SK-N-SH treated with all-trans-retinoic acid at 6 μM for 48 hours (cell line): ENCODE results near the gene SDK2.
"Not testable (repeated sequence)": the region's sequence is repeated elsewhere in the genome, so short reads cannot be mapped to it uniquely, and the experiment has no call there.

Experiments
- ATAC-seq: fragments of 200-7000 bp; cut with Tn5 transposase; 3 replicates; pipeline ENCODE4 v1.9.1; 2020; ENCODE audit warnings: mild to moderate bottlenecking, moderate library complexity
- ARNTL ChIP-seq: fragments of 450-650 bp; formaldehyde crosslinking; IDR thresholded peaks from 2 replicates; pipeline ENCODE4 v1.5.0; 2020; ENCODE audit warnings: low read depth, mild to moderate bottlenecking, moderate library complexity, borderline replicate concordance
- BACH2 ChIP-seq: fragments of 250-450 bp; sonication (Bioruptor Pico); IDR thresholded peaks from 2 replicates; pipeline ENCODE4 v1.9.0; 2021; ENCODE audit warnings: mild to moderate bottlenecking, borderline replicate concordance
- ESRRG ChIP-seq: fragments of 250-450 bp; sonication (Bioruptor Pico); IDR thresholded peaks from 2 replicates; pipeline ENCODE4 v1.6.1; 2021; ENCODE audit warnings: mild to moderate bottlenecking
- GLIS3 ChIP-seq: fragments of 250-450 bp; sonication (Bioruptor Pico); IDR thresholded peaks from 2 replicates; pipeline ENCODE4 v1.5.0; 2020; ENCODE audit warnings: mild to moderate bottlenecking, moderate library complexity
- ISL1 ChIP-seq: fragments of 250-450 bp; sonication (Bioruptor Pico); IDR thresholded peaks from 2 replicates; pipeline ENCODE4 v2.1.2; 2022; ENCODE audit warnings: mild to moderate bottlenecking, moderate library complexity
- OSR1 ChIP-seq: fragments of 250-450 bp; sonication (Bioruptor Pico); IDR thresholded peaks from 2 replicates; pipeline ENCODE4 v1.8.0; 2022; ENCODE audit warnings: moderate library complexity, mild to moderate bottlenecking, inconsistent platforms
- PATZ1 ChIP-seq: fragments of 250-450 bp; sonication (Bioruptor Pico); IDR thresholded peaks from 2 replicates; pipeline ENCODE4 v1.8.0; 2020; ENCODE audit warnings: mild to moderate bottlenecking, moderate library complexity, borderline replicate concordance
- PPARA ChIP-seq: fragments of 250-450 bp; sonication (Bioruptor Pico); IDR thresholded peaks from 2 replicates; pipeline ENCODE4 v1.5.0; 2020; ENCODE audit warnings: mild to moderate bottlenecking, borderline replicate concordance
- RARB ChIP-seq: fragments of 250-450 bp; sonication (Bioruptor Pico); IDR thresholded peaks from 2 replicates; pipeline ENCODE4 v1.8.0; 2021; ENCODE audit warnings: mild to moderate bottlenecking, moderate library complexity
- SNAI2 ChIP-seq: fragments of 250-450 bp; sonication (Bioruptor Pico); IDR thresholded peaks from 2 replicates; pipeline ENCODE4 v1.5.0; 2020; ENCODE audit warnings: mild to moderate bottlenecking, moderate library complexity
- TCF4 ChIP-seq: fragments of 250-450 bp; sonication (Bioruptor Pico); IDR thresholded peaks from 2 replicates; pipeline ENCODE4 v1.8.0; 2021; ENCODE audit warnings: mild to moderate bottlenecking, moderate library complexity, borderline replicate concordance
- TOX ChIP-seq: fragments of 250-450 bp; sonication (Bioruptor Pico); IDR thresholded peaks from 2 replicates; pipeline ENCODE4 v1.8.0; 2021; ENCODE audit warnings: mild to moderate bottlenecking, moderate library complexity, borderline replicate concordance
- TSHZ2 ChIP-seq: fragments of 250-450 bp; sonication (Bioruptor Pico); IDR thresholded peaks from 2 replicates; pipeline ENCODE4 v1.5.0; 2020; ENCODE audit warnings: mild to moderate bottlenecking, moderate library complexity
- ZFP30 ChIP-seq: fragments of 450-650 bp; formaldehyde crosslinking; IDR thresholded peaks from 2 replicates; pipeline ENCODE4 v1.5.0; 2022; ENCODE audit warnings: mild to moderate bottlenecking, moderate library complexity
- ZNF565 ChIP-seq: fragments of 450-650 bp; formaldehyde crosslinking; conservative IDR thresholded peaks from 2 replicates; pipeline ENCODE4 v1.5.0; 2020; ENCODE audit warnings: low read depth, mild to moderate bottlenecking, moderate library complexity
- ZNF70 ChIP-seq: fragments of 450-650 bp; formaldehyde crosslinking; IDR thresholded peaks from 2 replicates; pipeline ENCODE4 v1.5.0; 2020; ENCODE audit warnings: mild to moderate bottlenecking, moderate library complexity
- ZNF8 ChIP-seq: fragments of 450-650 bp; formaldehyde crosslinking; IDR thresholded peaks from 2 replicates; pipeline ENCODE4 v1.5.0; 2020; ENCODE audit warnings: mild to moderate bottlenecking, moderate library complexity

Gene SDK2

GRCh38 chr17:73335591-73336407 lies 308.4 kb downstream of the SDK2 start:
- no peak for TF ChIP-seq ZFP30 (CRISPR knock-in tag)
- no peak for ATAC-seq

- no peak for ATAC-seq
- TF ChIP-seq ISL1 (CRISPR knock-in tag) (no peak), PPARA (CRISPR knock-in tag) (no peak), RARB (no peak), TCF4 (no peak), OSR1 (CRISPR knock-in tag) (no peak), PATZ1 (CRISPR knock-in tag) (no peak), SNAI2 (no peak), GLIS3 (CRISPR knock-in tag) (no peak), ZNF565 (CRISPR knock-in tag) (no peak), TSHZ2 (no peak), ESRRG (no peak), TOX (CRISPR knock-in tag) (no peak), BACH2 (CRISPR knock-in tag) (no peak), ZFP30 (CRISPR knock-in tag) (no peak)
Measured at GRCh38 chr17:73334771-73335513, 309.3 kb downstream of the SDK2 start.

GRCh38 chr17:73333445-73333844 lies 310.8 kb downstream of the SDK2 start:
- not testable (repeated sequence) for ATAC-seq

GRCh38 chr17:73331060-73331459 lies 313.2 kb downstream of the SDK2 start:
- no peak for ATAC-seq
- TF ChIP-seq TOX (CRISPR knock-in tag) (no peak), ZNF565 (CRISPR knock-in tag) (no peak), PATZ1 (CRISPR knock-in tag) (no peak), ESRRG (no peak), SNAI2 (no peak)

- TF ChIP-seq SNAI2 (no peak), GLIS3 (CRISPR knock-in tag) (no peak), PPARA (CRISPR knock-in tag) (no peak), ZNF70 (CRISPR knock-in tag) (no peak), ISL1 (CRISPR knock-in tag) (no peak), RARB (no peak), TOX (CRISPR knock-in tag) (no peak), BACH2 (CRISPR knock-in tag) (no peak), TSHZ2 (no peak), ARNTL (no peak), ZFP30 (CRISPR knock-in tag) (no peak), ZNF8 (no peak), ESRRG (no peak)
- ATAC-seq: no peak
Measured at GRCh38 chr17:73327676-73328075, 316.6 kb downstream of the SDK2 start.
